SK-N-SH treated with all-trans-retinoic acid at 6 μM for 48 hours (cell line): ENCODE data around the gene RBMS1.

Source experiments
- ARNTL ChIP-seq: fragments of 450-650 bp; formaldehyde crosslinking; IDR thresholded peaks from 2 replicates; pipeline ENCODE4 v1.5.0; 2020; ENCODE audit warnings: low read depth, mild to moderate bottlenecking, moderate library complexity, borderline replicate concordance
- BACH2 ChIP-seq: fragments of 250-450 bp; sonication (Bioruptor Pico); IDR thresholded peaks from 2 replicates; pipeline ENCODE4 v1.9.0; 2021; ENCODE audit warnings: mild to moderate bottlenecking, borderline replicate concordance
- CSDC2 ChIP-seq: fragments of 250-450 bp; sonication (Bioruptor Pico); IDR thresholded peaks from 2 replicates; pipeline ENCODE4 v1.5.0; 2020; ENCODE audit warnings: mild to moderate bottlenecking, moderate library complexity
- OSR1 ChIP-seq: fragments of 250-450 bp; sonication (Bioruptor Pico); IDR thresholded peaks from 2 replicates; pipeline ENCODE4 v1.8.0; 2022; ENCODE audit warnings: moderate library complexity, mild to moderate bottlenecking, inconsistent platforms
- PPARA ChIP-seq: fragments of 250-450 bp; sonication (Bioruptor Pico); IDR thresholded peaks from 2 replicates; pipeline ENCODE4 v1.5.0; 2020; ENCODE audit warnings: mild to moderate bottlenecking, borderline replicate concordance
- RARB ChIP-seq: fragments of 250-450 bp; sonication (Bioruptor Pico); IDR thresholded peaks from 2 replicates; pipeline ENCODE4 v1.8.0; 2021; ENCODE audit warnings: mild to moderate bottlenecking, moderate library complexity
- TCF4 ChIP-seq: fragments of 250-450 bp; sonication (Bioruptor Pico); IDR thresholded peaks from 2 replicates; pipeline ENCODE4 v1.8.0; 2021; ENCODE audit warnings: mild to moderate bottlenecking, moderate library complexity, borderline replicate concordance
- ZFP3 ChIP-seq: fragments of 250-450 bp; sonication (Bioruptor Pico); IDR thresholded peaks from 2 replicates; pipeline ENCODE4 v1.5.0; 2020; ENCODE audit warnings: mild to moderate bottlenecking, moderate library complexity
- ZFP30 ChIP-seq: fragments of 450-650 bp; formaldehyde crosslinking; IDR thresholded peaks from 2 replicates; pipeline ENCODE4 v1.5.0; 2022; ENCODE audit warnings: mild to moderate bottlenecking, moderate library complexity
- TF ChIP-seq, protein P1 (sequence below): fragments of 250-450 bp; sonication (Bioruptor Pico); IDR thresholded peaks from 2 replicates; pipeline ENCODE4 v1.5.1; 2020; ENCODE audit warnings: low read depth, mild to moderate bottlenecking, moderate library complexity
- TF ChIP-seq, protein P2 (sequence below): fragments of 250-450 bp; sonication (Bioruptor Pico); IDR thresholded peaks from 2 replicates; pipeline ENCODE4 v1.8.0; 2020; ENCODE audit warnings: mild to moderate bottlenecking, moderate library complexity, borderline replicate concordance

DNA sequence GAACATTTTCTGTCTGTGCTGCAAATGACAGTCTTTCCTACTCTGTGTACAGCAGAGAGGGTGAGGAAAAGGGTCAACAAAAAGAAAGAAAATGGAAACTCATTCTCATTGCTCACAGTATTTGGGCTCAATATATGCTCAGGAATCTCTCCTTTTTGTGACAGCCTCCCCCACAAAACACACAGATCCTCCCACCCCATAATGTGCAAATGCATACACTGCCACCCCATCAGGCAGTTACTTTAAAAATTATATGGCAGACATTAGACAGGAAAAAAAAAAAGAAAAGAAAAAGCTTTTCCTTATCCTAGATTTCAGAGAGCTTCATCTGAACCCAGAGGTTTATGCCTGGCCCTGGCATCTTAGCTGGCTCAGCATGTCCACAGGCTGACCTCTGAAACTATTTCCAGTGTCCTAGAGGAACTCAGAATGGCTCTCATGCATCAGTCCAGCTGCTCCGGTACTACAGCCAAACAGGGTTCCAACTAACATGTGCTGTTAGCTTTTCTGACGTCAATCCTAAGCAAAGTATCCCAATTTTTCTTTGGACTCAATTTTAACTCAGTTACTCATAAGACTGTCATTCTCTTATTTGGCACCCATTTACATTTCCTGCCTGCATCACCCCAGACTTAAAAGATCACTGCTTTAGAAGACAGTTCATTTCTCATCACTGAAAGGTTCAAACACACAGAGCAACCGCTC is 105.9 kb downstream of the RBMS1 start:
- TF ChIP-seq ZFP30 (no peak), BACH2 (CRISPR knock-in tag) (no peak), PPARA (CRISPR knock-in tag) (no peak), ARNTL (no peak), ZFP3 (CRISPR knock-in tag) (no peak), OSR1 (CRISPR knock-in tag) (no peak), CSDC2 (CRISPR knock-in tag) (no peak), TCF4 (CRISPR knock-in tag) (no peak), RARB (no peak)
- TF ChIP-seq, protein P1, sequence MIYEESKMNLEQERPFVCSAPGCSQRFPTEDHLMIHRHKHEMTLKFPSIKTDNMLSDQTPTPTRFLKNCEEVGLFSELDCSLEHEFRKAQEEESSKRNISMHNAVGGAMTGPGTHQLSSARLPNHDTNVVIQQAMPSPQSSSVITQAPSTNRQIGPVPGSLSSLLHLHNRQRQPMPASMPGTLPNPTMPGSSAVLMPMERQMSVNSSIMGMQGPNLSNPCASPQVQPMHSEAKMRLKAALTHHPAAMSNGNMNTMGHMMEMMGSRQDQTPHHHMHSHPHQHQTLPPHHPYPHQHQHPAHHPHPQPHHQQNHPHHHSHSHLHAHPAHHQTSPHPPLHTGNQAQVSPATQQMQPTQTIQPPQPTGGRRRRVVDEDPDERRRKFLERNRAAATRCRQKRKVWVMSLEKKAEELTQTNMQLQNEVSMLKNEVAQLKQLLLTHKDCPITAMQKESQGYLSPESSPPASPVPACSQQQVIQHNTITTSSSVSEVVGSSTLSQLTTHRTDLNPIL (CRISPR knock-in tag) = no peak
- TF ChIP-seq, protein P2, sequence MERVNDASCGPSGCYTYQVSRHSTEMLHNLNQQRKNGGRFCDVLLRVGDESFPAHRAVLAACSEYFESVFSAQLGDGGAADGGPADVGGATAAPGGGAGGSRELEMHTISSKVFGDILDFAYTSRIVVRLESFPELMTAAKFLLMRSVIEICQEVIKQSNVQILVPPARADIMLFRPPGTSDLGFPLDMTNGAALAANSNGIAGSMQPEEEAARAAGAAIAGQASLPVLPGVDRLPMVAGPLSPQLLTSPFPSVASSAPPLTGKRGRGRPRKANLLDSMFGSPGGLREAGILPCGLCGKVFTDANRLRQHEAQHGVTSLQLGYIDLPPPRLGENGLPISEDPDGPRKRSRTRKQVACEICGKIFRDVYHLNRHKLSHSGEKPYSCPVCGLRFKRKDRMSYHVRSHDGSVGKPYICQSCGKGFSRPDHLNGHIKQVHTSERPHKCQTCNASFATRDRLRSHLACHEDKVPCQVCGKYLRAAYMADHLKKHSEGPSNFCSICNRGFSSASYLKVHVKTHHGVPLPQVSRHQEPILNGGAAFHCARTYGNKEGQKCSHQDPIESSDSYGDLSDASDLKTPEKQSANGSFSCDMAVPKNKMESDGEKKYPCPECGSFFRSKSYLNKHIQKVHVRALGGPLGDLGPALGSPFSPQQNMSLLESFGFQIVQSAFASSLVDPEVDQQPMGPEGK (CRISPR knock-in tag) = no peak
